CD4-positive, alpha-beta T cell treated with Interleukin-2 at 100 ng/mL for 4 hours (primary cell): ENCODE measurements around the gene S1PR1.
"Not testable (repeated sequence)": the region's sequence is repeated elsewhere in the genome, so short reads cannot be mapped to it uniquely, and the experiment has no call there.

Experiments
- DNase-seq: peaks from one replicate; pipeline ENCODE4 v3.0.0-alpha.2; 2020; ENCODE audit warnings: low spot score

The S1PR1 gene

DNA sequence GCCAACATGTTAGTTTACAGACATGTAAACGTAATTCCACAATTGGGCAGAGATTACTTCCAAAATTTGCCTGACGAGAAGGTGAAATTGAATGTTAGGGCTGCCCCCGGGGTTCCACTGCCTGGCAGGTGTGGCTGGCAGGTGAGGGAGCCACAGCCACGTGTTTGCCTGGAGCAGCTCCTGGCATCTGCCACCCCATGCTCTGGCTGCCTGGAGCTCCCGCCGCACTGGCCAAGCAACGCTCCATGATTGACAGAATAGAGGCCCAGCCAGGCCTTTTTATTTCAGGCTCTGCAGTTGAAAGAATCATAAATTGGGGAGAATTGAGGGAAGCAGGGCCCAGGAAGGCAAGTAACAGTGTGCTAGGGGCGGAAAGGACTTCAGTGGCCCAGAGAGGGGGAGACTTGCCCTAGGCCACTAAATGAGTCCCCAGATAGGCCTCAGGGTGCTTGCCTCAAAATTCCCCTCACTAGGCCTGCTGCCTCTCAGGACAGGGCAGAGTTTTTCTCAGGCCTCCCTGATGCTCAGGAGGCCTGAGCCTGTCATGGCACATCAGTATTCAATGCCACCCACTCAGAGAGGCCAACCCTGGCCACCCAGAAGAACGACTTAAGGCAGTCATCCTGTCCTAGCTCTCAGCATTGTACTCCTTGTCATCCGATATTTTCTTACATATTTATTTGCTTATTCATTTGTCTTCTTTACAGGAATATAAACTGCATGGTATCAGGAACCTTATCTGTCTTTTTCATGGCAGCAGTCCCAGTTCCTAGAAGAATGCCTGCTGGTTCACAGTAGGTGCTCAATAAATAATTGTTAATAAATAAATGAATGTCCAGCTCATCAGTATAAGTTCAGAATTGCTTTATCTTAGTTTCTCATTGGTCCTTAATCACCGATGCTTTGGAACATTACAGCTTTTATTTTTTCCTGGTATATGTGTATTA lies 16.6 kb upstream of the S1PR1 start:
- DNase-seq: no peak

DNA sequence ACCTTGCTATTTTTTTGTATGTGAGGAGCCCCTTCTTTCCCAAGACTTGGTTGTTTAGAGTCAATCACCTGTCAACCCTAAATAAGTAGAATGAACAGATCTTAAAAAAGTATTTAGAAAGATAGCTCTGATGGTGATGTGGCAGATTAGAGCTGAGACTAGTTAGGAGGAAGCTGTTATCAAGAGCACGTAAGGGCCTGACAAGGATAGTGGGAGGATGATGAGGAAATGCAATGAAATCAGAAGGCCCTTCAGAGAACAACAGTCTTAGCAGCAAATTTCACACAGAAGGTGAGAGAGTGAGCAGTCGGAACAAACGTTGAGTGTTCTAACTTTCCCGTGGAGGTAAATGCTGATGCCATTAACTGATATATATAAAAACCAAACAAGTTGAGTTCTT lies 15.9 kb upstream of the S1PR1 start:
- DNase-seq: no peak

DNA sequence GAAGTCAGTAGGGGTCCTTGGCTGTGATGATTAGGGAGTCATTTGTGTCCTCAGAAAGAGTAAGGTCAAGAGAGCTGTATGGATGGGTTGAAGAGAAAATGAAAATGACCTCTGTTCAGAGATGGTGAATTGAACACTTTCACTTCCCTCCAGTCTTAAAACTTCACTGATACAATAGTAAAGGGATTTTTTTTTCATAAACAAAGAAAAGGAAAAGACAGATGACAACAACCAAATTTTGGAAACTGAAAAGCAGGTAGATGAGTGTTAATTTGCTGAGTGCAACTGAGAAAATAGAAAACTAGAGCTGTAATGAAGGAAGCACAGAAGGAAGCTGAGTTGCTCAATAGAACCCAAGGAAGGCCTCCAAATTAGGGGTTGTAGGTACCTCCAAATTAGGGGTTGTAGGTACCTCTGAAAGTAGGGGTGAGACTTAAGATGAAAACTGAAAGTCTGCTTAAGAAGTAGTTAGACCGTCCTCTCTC lies 14.8 kb upstream of the S1PR1 start:
- no peak for DNase-seq

DNA sequence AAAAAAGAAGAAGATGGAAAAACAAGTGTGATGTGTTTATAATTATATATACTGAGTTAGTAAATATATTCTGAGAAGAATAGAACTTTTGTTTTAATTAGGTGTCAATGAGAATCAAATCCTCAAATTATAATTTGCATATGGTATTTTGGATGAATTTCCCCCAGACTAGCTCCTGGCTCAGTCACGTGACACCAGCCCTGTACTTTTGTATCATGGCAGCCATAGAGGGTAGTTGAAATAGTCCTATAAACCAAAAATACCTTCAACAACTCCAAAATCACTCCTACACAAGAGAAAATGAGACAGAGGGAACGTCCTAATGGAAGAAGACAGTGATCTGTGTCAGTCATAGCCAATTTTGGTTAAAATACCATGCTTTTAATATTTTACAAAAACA lies 9.0 kb upstream of the S1PR1 start:
- DNase-seq: no peak

GRCh38 chr1:101228424-101229134 lies 8.2 kb upstream of the S1PR1 start:
- DNase-seq: no peak

DNA sequence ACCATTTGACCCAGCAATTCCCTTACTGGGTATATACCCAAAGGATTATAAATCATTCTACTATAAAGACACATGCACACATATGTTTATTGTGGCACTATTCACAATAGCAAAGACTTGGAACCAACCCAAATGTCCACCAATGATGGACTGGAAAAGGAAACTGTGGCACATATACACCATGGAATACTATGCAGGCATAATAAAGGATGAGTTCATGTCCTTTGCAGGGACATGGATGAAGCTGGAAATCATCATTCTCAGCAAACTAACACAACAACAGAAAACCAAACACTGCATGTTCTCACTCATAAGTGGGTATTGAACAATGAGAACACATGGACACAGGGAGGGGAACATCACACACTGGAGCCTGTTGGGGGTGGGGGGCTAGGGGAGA lies 4.6 kb upstream of the S1PR1 start:
- not testable (repeated sequence) for DNase-seq

DNA sequence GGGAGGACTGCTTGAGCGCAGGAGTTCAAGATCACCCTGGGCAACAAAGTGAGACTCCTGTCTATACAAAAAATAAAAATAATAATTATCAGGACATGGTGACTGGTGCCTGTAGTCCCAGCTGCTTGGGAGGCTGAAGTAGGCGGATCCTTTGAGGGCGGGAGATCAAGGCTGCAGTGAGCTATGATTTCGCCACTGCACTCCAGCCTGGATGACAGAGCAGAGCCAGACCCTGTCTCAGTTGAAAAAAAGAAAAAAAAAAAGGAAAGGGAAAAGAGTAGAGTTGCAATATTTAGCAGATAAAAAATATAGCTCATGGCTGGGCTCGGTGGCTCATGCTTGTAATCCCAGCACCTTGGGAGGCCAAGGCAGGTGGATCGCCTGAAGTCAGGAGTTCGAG lies 3.3 kb upstream of the S1PR1 start:
- no peak for DNase-seq

DNA sequence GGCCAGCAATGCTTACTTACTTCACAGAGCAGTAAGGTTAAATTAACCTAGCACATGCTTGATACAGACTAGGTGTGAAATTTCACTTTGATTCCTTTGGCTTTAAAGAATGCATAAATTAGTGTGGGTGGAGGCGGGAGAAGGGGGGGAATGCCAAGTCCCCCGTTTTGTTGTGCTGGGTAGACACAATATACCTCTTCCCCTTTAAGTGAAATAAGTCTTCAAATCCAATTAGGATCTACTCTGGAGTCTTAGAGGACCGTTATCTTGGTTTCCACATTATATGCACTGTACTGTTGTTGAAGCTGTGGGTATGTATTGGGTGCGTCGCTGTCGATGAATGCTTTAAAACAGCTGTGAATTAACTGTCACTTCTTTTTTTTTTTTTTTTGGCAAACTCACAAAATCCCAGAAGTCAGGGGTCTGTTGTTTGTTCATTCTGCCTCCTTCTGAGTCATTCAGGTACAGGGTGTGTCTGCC lies 1.6 kb upstream of the S1PR1 start:
- no peak for DNase-seq

DNA sequence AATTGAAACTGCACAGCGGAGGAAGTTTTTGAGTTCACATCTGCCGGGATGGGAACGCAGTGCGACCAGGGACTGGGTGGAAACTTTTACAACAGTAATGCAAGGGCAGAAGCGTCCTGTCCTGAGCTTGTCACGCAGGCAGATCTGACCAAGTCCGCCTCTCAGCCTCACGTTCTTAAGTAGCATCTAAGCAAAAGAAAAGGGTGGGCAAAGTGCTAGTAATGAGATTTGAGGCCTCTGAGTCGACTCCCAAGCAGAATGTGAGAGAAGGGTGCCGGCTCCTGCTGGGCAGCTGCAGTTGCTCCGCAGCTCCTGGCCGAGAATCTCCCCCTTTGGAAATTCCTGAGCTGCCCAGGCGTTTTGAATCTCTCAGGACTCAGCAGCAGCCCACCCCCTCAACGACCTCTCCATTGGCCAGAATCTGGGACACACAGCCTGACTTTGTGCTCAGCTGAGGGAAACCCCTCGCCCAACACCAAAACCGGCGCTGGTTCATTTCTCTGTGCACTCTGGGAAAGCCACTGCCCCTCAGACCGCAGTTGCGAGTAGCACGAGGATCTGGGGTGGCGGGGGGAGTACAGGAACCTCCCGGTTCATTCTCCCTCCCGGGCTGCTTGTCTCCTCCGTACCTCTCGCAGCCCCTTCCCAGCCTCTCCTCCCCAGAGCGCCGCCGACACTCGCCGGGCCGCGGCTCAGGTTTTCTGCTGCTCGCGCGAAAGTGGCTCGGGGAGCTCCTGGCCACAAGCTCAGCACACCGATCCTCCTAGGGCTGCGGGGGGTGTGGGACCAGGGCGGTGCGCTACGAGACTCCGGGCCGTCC lies 913 bp upstream of the S1PR1 start:
- peak; percentile 87 for DNase-seq

GRCh38 chr1:101237229-101237837 lies 514 bp downstream of the S1PR1 start:
- DNase-seq: peak; percentile 43

GRCh38 chr1:101238031-101238628 lies 1.3 kb downstream of the S1PR1 start:
- peak; percentile 64 for DNase-seq

DNA sequence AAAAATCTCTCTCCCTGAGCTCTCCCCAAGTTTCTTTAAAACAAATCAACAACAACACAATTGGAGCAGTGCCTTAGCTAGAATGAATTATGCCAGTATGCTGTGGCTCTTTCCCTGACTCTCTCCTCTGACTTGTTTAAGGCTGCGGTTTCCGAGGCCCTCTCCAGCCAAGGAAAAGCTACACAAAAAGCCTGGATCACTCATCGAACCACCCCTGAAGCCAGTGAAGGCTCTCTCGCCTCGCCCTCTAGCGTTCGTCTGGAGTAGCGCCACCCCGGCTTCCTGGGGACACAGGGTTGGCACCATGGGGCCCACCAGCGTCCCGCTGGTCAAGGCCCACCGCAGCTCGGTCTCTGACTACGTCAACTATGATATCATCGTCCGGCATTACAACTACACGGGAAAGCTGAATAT lies 1.9 kb downstream of the S1PR1 start:
- peak; percentile 90 for DNase-seq

DNA sequence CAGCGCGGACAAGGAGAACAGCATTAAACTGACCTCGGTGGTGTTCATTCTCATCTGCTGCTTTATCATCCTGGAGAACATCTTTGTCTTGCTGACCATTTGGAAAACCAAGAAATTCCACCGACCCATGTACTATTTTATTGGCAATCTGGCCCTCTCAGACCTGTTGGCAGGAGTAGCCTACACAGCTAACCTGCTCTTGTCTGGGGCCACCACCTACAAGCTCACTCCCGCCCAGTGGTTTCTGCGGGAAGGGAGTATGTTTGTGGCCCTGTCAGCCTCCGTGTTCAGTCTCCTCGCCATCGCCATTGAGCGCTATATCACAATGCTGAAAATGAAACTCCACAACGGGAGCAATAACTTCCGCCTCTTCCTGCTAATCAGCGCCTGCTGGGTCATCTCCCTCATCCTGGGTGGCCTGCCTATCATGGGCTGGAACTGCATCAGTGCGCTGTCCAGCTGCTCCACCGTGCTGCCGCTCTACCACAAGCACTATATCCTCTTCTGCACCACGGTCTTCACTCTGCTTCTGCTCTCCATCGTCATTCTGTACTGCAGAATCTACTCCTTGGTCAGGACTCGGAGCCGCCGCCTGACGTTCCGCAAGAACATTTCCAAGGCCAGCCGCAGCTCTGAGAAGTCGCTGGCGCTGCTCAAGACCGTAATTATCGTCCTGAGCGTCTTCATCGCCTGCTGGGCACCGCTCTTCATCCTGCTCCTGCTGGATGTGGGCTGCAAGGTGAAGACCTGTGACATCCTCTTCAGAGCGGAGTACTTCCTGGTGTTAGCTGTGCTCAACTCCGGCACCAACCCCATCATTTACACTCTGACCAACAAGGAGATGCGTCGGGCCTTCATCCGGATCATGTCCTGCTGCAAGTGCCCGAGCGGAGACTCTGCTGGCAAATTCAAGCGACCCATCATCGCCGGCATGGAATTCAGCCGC lies 2.5 kb downstream of the S1PR1 start:
- peak; percentile 72 for DNase-seq

DNA sequence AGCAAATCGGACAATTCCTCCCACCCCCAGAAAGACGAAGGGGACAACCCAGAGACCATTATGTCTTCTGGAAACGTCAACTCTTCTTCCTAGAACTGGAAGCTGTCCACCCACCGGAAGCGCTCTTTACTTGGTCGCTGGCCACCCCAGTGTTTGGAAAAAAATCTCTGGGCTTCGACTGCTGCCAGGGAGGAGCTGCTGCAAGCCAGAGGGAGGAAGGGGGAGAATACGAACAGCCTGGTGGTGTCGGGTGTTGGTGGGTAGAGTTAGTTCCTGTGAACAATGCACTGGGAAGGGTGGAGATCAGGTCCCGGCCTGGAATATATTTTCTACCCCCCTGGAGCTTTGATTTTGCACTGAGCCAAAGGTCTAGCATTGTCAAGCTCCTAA lies 3.2 kb downstream of the S1PR1 start:
- no peak for DNase-seq

- no peak for DNase-seq
Measured at GRCh38 chr1:101241485-101242225, 4.8 kb downstream of the S1PR1 start.

DNA sequence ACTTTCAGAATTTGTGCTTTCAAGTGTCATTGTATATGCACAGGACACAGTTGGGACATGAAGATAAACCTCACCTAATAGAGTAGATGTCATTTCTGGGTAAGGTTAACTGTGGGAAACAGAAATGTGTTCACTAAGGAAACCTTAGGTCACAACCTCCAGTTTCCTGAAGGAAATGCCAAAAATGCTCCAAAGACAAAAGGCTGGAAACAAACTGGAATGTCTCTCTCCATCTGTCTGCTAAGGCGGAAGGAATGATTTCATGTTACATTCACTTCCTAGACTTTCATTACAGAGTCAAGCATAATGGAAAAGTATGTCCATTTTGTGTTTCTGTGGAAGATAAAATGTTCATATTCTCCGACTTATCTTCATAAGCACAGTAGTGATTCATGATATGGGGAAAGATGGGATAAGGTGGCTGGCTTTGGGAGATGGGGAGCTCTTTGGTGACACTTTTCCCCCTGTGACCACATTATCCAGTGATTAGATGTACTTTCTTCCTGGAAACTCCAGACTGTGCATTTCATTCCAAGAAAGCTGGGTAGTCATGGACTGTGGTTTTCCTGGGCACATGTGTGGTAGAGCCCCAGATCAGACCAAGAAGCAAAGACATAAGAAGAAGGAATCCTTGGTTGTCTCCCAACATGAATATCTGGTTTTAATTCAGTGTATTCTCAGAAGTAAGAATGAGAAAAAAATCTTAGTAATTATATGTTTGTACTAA lies 5.7 kb downstream of the S1PR1 start:
- no peak for DNase-seq

GRCh38 chr1:101243751-101244150 lies 6.9 kb downstream of the S1PR1 start:
- DNase-seq: no peak

DNA sequence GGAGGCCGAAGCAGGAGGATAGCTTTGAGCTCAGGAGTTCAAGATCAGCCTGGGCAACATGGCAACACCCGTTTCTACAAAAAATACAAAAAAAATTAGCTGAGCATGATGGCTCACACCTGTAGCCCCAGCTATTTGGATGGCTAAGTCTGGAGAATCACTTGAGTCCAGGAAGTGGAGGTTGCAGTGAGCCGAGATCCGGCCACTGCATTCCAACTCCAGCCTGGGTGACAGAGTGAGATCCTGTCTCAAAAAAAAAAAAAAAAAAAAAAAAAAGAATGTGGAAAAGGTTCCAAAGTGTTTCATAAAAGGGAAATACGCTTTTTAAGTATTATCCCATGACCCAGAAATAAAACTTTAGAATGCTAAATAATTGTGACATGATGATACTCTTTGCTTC lies 8.0 kb downstream of the S1PR1 start:
- no peak for DNase-seq
